Activated CD4-positive, alpha-beta T cell treated with anti-CD3 and anti-CD28 coated beads, Interleukin-2, Interleukin-4, amounts not matched to agents 100 ng/mL and 50 ng/mL, durations not matched to agents 16 hours and 8 hours (primary cell): ENCODE results near the gene WBP1L.
"Not testable (repeated sequence)": the region's sequence is repeated elsewhere in the genome, so short reads cannot be mapped to it uniquely, and the experiment has no call there.

ENCODE experiments used
- DNase-seq: peaks from one replicate; pipeline ENCODE4 v3.0.0-alpha.2; 2020; ENCODE audit warnings: low spot score

The WBP1L gene

GRCh38 chr10:102811346-102811745, 67.6 kb downstream of the WBP1L start:
- DNase-seq, result no peak

GRCh38 chr10:102812231-102812876, 68.6 kb downstream of the WBP1L start:
- DNase-seq, result no peak

DNA sequence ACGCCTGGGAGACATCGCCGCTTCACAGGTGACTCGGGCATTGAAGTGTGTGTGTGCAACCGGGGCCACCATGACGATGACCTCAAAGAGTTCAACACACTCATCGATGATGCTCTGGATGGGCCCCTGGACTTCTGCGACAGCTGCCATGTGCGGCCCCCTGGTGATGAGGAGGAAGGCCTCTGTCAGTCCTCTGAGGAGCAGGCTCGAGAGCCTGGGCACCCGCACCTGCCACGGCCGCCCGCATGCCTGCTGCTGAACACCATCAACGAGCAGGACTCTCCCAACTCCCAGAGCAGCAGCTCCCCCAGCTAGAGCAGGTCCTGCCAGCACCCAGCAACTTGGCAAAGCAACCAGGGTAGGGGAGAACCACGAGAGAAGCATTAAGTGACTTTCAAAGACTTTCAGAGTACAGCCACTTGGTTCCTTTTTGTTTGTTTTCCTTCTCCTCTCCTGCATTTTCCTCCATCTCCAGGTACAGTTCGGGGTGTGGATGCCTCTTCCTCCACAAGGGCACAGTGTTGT, 69.3 kb downstream of the WBP1L start:
- DNase-seq, result no peak

DNA sequence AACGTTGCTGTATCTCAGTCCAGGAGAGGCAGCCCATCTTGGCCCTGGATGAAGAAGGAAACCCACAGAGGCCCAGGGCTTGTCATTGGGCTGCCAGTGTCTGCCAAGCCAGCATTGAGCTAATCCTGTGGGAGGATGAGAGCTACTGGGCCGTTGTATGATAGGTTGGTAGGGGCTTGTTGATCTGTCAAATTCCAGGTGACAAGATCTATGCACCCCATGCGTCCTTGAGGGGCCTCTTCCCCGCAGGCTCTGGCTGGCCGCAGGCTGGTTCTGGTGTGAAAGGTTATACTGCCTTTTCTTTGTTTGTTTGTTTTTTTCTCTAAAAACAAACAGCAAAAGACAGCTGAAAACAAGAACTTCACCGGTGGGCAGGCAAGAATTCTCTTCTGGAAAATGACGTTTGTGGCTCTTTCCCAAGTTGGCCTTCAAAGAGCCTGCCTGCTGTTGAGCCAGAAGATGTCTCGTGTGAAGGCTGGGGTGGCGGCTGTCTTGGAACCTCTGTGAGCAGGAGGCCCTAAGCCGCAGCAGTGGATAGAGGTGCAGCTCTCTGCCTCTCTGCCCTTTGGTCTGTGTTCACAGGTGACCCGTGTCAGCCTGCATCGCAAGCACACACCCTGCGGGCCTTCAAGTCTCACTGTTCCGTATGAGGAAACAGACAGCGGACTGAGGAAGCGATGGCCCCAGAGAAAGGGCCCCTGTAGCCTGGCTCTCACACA, 70.1 kb downstream of the WBP1L start:
- DNase-seq, result no peak

GRCh38 chr10:102814453-102814871, 70.7 kb downstream of the WBP1L start:
- DNase-seq, result no peak

GRCh38 chr10:102814873-102815661, 71.3 kb downstream of the WBP1L start:
- DNase-seq, result no peak

- DNase-seq, result no peak
Observed at GRCh38 chr10:102815790-102816549, 72.2 kb downstream of the WBP1L start.

- DNase-seq, result no peak
Observed at GRCh38 chr10:102817175-102817574, 73.4 kb downstream of the WBP1L start.

GRCh38 chr10:102819054-102819453, 75.3 kb downstream of the WBP1L start:
- DNase-seq, result no peak

GRCh38 chr10:102820008-102820407, 76.3 kb downstream of the WBP1L start:
- not testable (repeated sequence) for DNase-seq

DNA sequence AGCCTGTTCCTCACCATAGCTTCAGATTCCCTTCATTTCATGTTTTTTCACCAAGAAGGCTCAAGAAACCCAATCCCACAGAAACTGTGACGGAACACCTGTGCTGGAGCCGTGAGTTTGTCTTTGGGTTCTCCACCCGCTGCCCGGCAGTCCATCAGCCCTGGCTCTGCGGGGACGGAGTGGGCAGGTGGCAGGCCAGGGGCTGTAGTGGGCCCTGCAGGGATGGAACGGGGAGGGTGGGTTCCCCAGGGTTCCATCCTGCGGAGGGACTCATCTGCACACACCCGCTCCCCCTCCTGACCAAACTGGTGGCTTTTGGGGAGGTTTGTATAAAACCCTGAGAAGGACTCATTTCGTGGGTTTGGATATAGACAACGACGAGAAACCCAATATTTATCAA, 78.5 kb downstream of the WBP1L start:
- DNase-seq, result no peak

- no peak for DNase-seq
Observed at GRCh38 chr10:102824664-102825063, 80.9 kb downstream of the WBP1L start.

DNA sequence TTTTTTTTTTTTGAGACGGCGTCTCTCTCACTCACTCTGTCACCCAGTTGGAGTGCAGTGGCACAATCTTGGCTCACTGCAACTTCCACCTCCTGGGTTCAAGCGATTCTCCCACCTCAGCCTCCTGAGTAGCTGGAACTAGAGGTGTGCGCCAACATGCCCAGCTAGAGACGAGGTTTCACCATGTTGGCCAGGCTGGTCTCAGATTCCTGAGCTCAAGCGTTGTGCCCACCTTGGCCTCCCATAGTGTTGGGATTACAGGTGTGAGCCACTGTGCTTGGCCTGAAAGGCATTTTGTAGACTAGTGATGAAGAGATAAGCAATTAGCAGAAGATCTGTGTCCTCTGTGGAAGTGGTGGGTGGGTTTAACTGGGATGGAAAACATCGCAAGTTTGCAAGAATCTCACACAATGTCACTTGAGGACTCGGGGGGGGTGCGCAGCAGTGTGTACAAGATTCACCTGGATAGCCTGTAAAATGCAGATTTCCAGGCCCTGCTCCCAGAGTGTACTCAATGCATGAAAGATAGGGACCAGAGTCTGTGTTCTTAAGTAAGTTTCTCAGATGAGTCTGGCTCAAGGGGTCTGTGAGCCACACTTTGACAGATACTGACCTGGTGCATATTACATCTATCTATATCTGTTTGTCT, 82.5 kb downstream of the WBP1L start:
- no peak for DNase-seq

- DNase-seq, result no peak
Observed at GRCh38 chr10:102827597-102827975, 83.8 kb downstream of the WBP1L start.

GRCh38 chr10:102831322-102832071, 87.7 kb downstream of the WBP1L start:
- no peak for DNase-seq

DNA sequence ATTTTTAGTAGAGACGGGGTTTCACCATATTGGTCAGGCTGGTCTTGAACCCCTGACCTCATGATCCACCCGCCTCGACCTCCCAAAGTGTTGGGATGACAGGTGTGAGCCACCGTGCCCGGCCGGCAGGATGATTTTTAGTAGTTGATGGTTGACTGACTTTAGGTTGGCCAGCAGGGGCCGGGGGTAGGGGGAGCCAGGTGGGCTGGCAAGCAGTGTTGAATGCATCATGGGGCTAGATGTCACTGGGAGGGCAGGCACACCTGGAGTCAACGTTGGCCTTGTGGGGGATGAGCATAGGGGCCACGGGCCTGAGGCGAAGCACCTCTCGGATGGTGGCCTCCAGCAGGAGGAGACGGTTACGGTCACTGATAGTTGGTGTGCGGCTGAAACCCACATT, 88.5 kb downstream of the WBP1L start:
- DNase-seq, result no peak

- no peak for DNase-seq
Observed at GRCh38 chr10:102832987-102833386, 89.2 kb downstream of the WBP1L start.

GRCh38 chr10:102834143-102834542, 90.4 kb downstream of the WBP1L start:
- DNase-seq, result no peak

- DNase-seq, result peak; percentile 80
Observed at GRCh38 chr10:102835007-102835482, 91.3 kb downstream of the WBP1L start.

DNA sequence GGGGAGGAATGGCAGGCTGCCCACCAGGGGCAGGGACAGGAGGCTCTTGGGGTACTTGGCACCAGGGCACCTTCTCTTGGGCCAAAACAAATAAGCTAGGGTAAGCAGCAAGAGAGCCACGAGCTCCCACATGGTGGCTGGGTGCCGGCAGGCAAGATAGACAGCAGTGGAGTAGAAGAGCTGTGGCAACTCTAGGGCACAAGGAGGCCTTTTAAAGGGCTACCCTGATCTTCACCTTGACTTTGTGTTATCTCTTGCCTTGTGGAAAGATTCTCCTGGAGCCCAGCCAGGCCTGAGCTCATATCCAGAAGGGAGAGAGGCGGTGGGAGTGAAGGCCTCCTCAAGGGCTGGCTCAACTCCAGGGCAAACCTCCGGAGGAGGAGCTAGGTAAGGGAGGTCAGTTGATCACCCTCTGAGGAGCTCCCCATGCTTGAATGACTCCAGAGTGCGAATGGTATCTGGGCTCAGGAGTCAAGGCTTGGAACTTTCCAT, 93.5 kb downstream of the WBP1L start, which contains the start of gene CYP17A1:
TSS of gene CYP17A1 (minus strand) at position 184 of the 492 bp plus-strand sequence. CDS start at position 132, 52 bp downstream.
- DNase-seq, result no peak
